ENCODE measurements around the gene C3AR1.

GRCh38 chr12:8076366-8076765 is 10.2 kb upstream of the C3AR1 start:
- TF ChIP-seq CTCF (conservative IDR thresholded peaks at IDR 0.05) (no peak), ZFX (IDR thresholded peaks at IDR 0.05) (no peak)
